ENCODE results near the gene UQCRC2.
A peak's percentile ranks its signal among the peaks of the same experiment; 100 is the strongest.
"Not testable (repeated sequence)": the region's sequence is repeated elsewhere in the genome, so short reads cannot be mapped to it uniquely, and the experiment has no call there.

UQCRC2 gene

GRCh38 chr16:21952793-21953540, at the start of gene UQCRC2:
Gene UQCRC2 (plus strand): TSS chr16:21953361. CDS start chr16:21953424, 63 bp downstream.
- peak; percentile 89 for DNase-seq

GRCh38 chr16:21932650-21933049, 20.5 kb upstream of the UQCRC2 start:
- DNase-seq, result not testable (repeated sequence)

GRCh38 chr16:21933316-21933715, 19.8 kb upstream of the UQCRC2 start:
- DNase-seq, result not testable (repeated sequence)

GRCh38 chr16:21933790-21934189, 19.4 kb upstream of the UQCRC2 start:
- DNase-seq, result not testable (repeated sequence)

GRCh38 chr16:21936216-21936615, 16.9 kb upstream of the UQCRC2 start:
- not testable (repeated sequence) for DNase-seq

GRCh38 chr16:21937336-21937829, 15.8 kb upstream of the UQCRC2 start:
- no peak for DNase-seq

- DNase-seq, result no peak
Observed at GRCh38 chr16:21940570-21940969, 12.6 kb upstream of the UQCRC2 start.

- DNase-seq, result no peak
Observed at GRCh38 chr16:21943571-21943970, 9.6 kb upstream of the UQCRC2 start.

GRCh38 chr16:21946889-21947635, 6.1 kb upstream of the UQCRC2 start:
- DNase-seq, result peak; percentile 37

GRCh38 chr16:21949713-21950260, 3.4 kb upstream of the UQCRC2 start:
- no peak for DNase-seq

- no peak for DNase-seq
Observed at GRCh38 chr16:21950782-21951521, 2.2 kb upstream of the UQCRC2 start.

- peak; percentile 83 for DNase-seq
Observed at GRCh38 chr16:21952040-21952792, 945 bp upstream of the UQCRC2 start.

GRCh38 chr16:21953541-21953902, 361 bp downstream of the UQCRC2 start:
- no peak for DNase-seq

GRCh38 chr16:21957714-21958346, 4.7 kb downstream of the UQCRC2 start:
- no peak for DNase-seq

GRCh38 chr16:21959050-21959449, 5.9 kb downstream of the UQCRC2 start:
- no peak for DNase-seq

- no peak for DNase-seq
Observed at GRCh38 chr16:21962475-21962874, 9.3 kb downstream of the UQCRC2 start.

- DNase-seq, result no peak
Observed at GRCh38 chr16:21963887-21964286, 10.7 kb downstream of the UQCRC2 start.

GRCh38 chr16:21964353-21964752, 11.2 kb downstream of the UQCRC2 start:
- DNase-seq, result no peak

GRCh38 chr16:21971856-21972255, 18.7 kb downstream of the UQCRC2 start:
- no peak for DNase-seq

GRCh38 chr16:21973945-21974344, 20.8 kb downstream of the UQCRC2 start:
- DNase-seq, result no peak

GRCh38 chr16:21980032-21980431, 26.9 kb downstream of the UQCRC2 start:
- DNase-seq, result no peak

GRCh38 chr16:21982108-21982507, 28.9 kb downstream of the UQCRC2 start:
- no peak for DNase-seq

All from activated naive CD4-positive, alpha-beta T cell treated with Interleukin-2 at 50 U/mL for 16 hours (primary cell).